Mucosa of rectum (tissue), 2 donors: Measurements from ENCODE around the gene PERCC1.

Experiments
- H3K27ac ChIP-seq, 2 donors: one replicate each; pipeline ENCODE4 v1.7.0; 2013; ENCODE audit warnings: inconsistent platforms in 2 of 2, low read depth in 2 of 2, low read length in 2 of 2
- H3K27me3 ChIP-seq, 2 donors: one replicate each; pipeline ENCODE4 v1.7.0; 2013; ENCODE audit warnings: low read length in 2 of 2; ENCODE audit not compliant: control insufficient read depth in 2 of 2, insufficient read depth in 2 of 2
- H3K36me3 ChIP-seq, 2 donors: one replicate each; pipeline ENCODE4 v1.7.0; 2013; ENCODE audit warnings: low read length in 2 of 2; ENCODE audit not compliant: control insufficient read depth in 2 of 2, insufficient read depth in 2 of 2
- H3K4me1 ChIP-seq, 2 donors: one replicate each; pipeline ENCODE4 v1.7.0; 2013; ENCODE audit warnings: low read length in 2 of 2, mild to moderate bottlenecking in 1 of 2; ENCODE audit not compliant: control insufficient read depth in 2 of 2, insufficient read depth in 2 of 2
- H3K4me3 ChIP-seq, 2 donors: one replicate each; pipeline ENCODE4 v1.7.0; 2013; ENCODE audit warnings: low read length in 2 of 2
- H3K9ac ChIP-seq, 2 donors: one replicate each; pipeline ENCODE4 v1.7.0; 2013; ENCODE audit warnings: low read length in 2 of 2, low read depth in 1 of 2, mild to moderate bottlenecking in 1 of 2
- H3K9me3 ChIP-seq, 2 donors: one replicate each; pipeline ENCODE4 v1.7.0; 2013; ENCODE audit warnings: low read length in 2 of 2; ENCODE audit not compliant: control insufficient read depth in 2 of 2
- donor health status: healthy.
- donor health status: Normal muscosa, but diverticular disease.

Gene PERCC1

GRCh38 chr16:1458336-1458976 is 27.6 kb downstream of the PERCC1 start:
- Histone ChIP-seq H3K36me3 (peaks cover 27 to 50% of the 10 kb centered on the region in 2 donors), H3K27me3 (no peaks in the 10 kb centered on the region), H3K9me3 (no peaks in the 10 kb centered on the region), H3K9ac (no peak overlapping the region), H3K27ac (no peak overlapping the region), H3K4me3 (no peak overlapping the region), H3K4me1 (no peaks in the 10 kb centered on the region)

- Histone ChIP-seq H3K27ac (no peak overlapping the region), H3K4me1 (no peaks in the 10 kb centered on the region), H3K9me3 (no peaks in the 10 kb centered on the region), H3K36me3 (peaks cover 27 to 45% of the 10 kb centered on the region in 2 donors), H3K4me3 (no peak overlapping the region), H3K27me3 (no peaks in the 10 kb centered on the region), H3K9ac (no peak overlapping the region)
These were observed 28.1 kb downstream of the PERCC1 start for GRCh38 chr16:1458977-1459341.

- peaks cover 27 to 41% of the 10 kb centered on the region in 2 donors for H3K36me3 ChIP-seq
These were observed 29.1 kb downstream of the PERCC1 start for GRCh38 chr16:1459967-1460366.

GRCh38 chr16:1460602-1461138 is 29.8 kb downstream of the PERCC1 start:
- no peak overlapping the region for H3K4me3 ChIP-seq
- no peak overlapping the region for H3K27ac ChIP-seq
- peaks cover 27 to 35% of the 10 kb centered on the region in 2 donors for H3K36me3 ChIP-seq

More at GRCh38 chr16:1459967-1460366, 29.1 kb downstream of the PERCC1 start:
- H3K9me3 ChIP-seq = no peaks in the 10 kb centered on the region
- H3K9ac ChIP-seq = no peak overlapping the region
- no peak overlapping the region for H3K4me3 ChIP-seq
- H3K27ac ChIP-seq = no peak overlapping the region
- no peaks in the 10 kb centered on the region for H3K4me1 ChIP-seq
- no peaks in the 10 kb centered on the region for H3K27me3 ChIP-seq

GRCh38 chr16:1461146-1461545 is 30.3 kb downstream of the PERCC1 start:
- H3K27ac ChIP-seq = no peak overlapping the region
- no peak overlapping the region for H3K4me3 ChIP-seq
- no peaks in the 10 kb centered on the region for H3K9me3 ChIP-seq
- no peak overlapping the region for H3K9ac ChIP-seq
- no peaks in the 10 kb centered on the region for H3K27me3 ChIP-seq
- H3K4me1 ChIP-seq = no peaks in the 10 kb centered on the region
- peaks cover 25 to 30% of the 10 kb centered on the region in 2 donors for H3K36me3 ChIP-seq

More at GRCh38 chr16:1460602-1461138, 29.8 kb downstream of the PERCC1 start:
- no peaks in the 10 kb centered on the region for H3K4me1 ChIP-seq
- H3K9ac ChIP-seq = no peak overlapping the region
- H3K27me3 ChIP-seq = no peaks in the 10 kb centered on the region
- H3K9me3 ChIP-seq = no peaks in the 10 kb centered on the region

GRCh38 chr16:1464196-1464893 is 33.5 kb downstream of the PERCC1 start:
- Histone ChIP-seq H3K27me3 (no peaks in the 10 kb centered on the region), H3K4me3 (no peak overlapping the region), H3K27ac (no peak overlapping the region), H3K4me1 (no peaks in the 10 kb centered on the region), H3K36me3 (peaks cover 11 to 17% of the 10 kb centered on the region in 2 donors), H3K9ac (no peak overlapping the region), H3K9me3 (no peaks in the 10 kb centered on the region)

- Histone ChIP-seq H3K9me3 (no peaks in the 10 kb centered on the region), H3K9ac (no peak overlapping the region)
These were observed 34.2 kb downstream of the PERCC1 start for GRCh38 chr16:1464894-1465566.

GRCh38 chr16:1465567-1465915 is 34.7 kb downstream of the PERCC1 start:
- no peak overlapping the region for H3K27ac ChIP-seq
- H3K4me1 ChIP-seq = no peaks in the 10 kb centered on the region
- H3K4me3 ChIP-seq = no peak overlapping the region
- H3K9me3 ChIP-seq = no peaks in the 10 kb centered on the region
- H3K27me3 ChIP-seq = no peaks in the 10 kb centered on the region
- no peak overlapping the region for H3K9ac ChIP-seq
- H3K36me3 ChIP-seq = peaks cover 5 to 13% of the 10 kb centered on the region in 2 donors

More at GRCh38 chr16:1464894-1465566, 34.2 kb downstream of the PERCC1 start:
- Histone ChIP-seq H3K36me3 (peaks cover 9 to 17% of the 10 kb centered on the region in 2 donors), H3K4me1 (no peaks in the 10 kb centered on the region), H3K27ac (no peak overlapping the region), H3K27me3 (no peaks in the 10 kb centered on the region), H3K4me3 (no peak overlapping the region)

- no peaks in the 10 kb centered on the region for H3K9me3 ChIP-seq
- H3K4me3 ChIP-seq = no peak overlapping the region
- no peak overlapping the region for H3K27ac ChIP-seq
- H3K9ac ChIP-seq = no peak overlapping the region
- H3K27me3 ChIP-seq = no peaks in the 10 kb centered on the region
- peaks cover under 1 to 9% of the 10 kb centered on the region in 2 donors for H3K36me3 ChIP-seq
- H3K4me1 ChIP-seq = peaks cover 0 to 2% of the 10 kb centered on the region in 2 donors
These were observed 35.2 kb downstream of the PERCC1 start for GRCh38 chr16:1466054-1466453.

- H3K27me3 ChIP-seq = no peaks in the 10 kb centered on the region
- H3K4me3 ChIP-seq = no peak overlapping the region
- H3K4me1 ChIP-seq = peaks cover 2 to 4% of the 10 kb centered on the region in 2 donors
- H3K9ac ChIP-seq = no peak overlapping the region
- no peaks in the 10 kb centered on the region for H3K9me3 ChIP-seq
- H3K27ac ChIP-seq = no peak overlapping the region
- H3K36me3 ChIP-seq = peaks cover 0 to 4% of the 10 kb centered on the region in 2 donors
These were observed 36.2 kb downstream of the PERCC1 start for GRCh38 chr16:1466968-1467521.
